GM18907 (cell line): ENCODE data around the gene TRPM3.

ENCODE experiments used
- ATAC-seq: cut with Tn5 transposase; IDR thresholded peaks from one replicate; pipeline ENCODE4 v1.9.1; 2021; ENCODE audit warnings: mild to moderate bottlenecking, moderate library complexity; ENCODE audit not compliant: unreplicated experiment

The TRPM3 gene

DNA sequence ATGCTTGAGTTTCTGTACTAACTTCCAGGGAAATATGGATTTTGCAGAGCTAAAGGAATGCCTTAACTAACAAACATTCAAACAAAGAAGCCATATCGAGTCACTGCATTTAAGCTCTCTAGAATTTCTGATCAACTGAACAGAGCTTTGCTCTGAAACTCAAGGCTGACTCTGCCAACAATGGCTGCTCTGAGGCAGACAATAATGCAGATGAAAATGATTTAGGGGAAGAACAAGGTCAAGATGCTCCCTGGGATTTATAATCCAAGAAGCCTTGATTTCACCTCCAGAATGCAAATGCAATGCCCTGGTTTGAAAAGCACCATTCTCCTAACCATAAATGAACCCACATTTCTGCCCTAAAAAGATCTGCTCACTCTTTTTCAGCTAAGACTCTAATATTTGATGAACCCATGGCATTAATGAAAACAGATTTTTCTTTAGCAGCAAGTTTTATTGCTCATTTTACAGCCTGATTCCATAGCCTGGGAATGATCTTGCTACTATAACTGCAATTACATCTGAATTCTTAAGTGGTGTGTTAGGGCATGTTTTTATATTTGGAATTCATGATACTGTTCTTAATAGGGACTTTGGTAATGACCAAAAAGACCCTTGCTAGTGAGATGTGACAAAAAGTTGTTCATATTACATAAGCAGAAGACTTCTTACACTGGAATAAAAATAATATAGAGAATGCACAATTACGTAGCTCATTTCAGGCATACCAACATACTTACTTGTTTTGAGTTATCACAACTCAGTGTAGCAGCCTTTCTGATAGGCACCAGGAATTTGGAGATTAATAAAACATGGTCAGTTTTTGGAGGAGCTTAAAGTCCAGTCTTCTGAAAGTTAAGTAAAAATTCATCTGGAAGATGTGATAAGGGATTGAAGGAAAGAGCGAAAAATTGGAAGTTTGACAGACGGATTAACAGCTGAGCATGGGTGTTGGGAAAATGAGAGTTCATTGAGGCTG is 169.4 kb downstream of the TRPM3 start:
- ATAC-seq: no peak

GRCh38 chr9:70950270-70950669 is 171.2 kb downstream of the TRPM3 start:
- ATAC-seq: no peak

DNA sequence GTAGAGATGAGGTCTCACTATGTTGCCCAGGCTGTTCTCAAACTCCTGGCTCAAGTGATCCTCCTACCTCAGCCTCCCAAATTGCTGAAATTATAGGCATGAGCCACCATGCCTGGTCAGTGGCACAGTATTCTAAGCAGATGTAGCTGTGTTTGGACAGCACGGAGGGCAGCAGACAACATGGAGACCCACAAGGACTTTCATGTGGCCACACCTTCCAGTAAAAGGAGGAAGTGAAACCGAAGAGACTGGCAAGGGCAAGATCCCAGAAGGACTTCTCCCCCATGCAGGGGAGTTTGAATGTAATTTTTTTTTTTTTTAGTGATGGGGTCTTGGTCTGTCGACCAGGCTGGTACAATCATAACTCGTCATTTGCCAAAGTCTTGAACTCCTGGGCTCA is 172.2 kb downstream of the TRPM3 start:
- ATAC-seq: peak; percentile 82

DNA sequence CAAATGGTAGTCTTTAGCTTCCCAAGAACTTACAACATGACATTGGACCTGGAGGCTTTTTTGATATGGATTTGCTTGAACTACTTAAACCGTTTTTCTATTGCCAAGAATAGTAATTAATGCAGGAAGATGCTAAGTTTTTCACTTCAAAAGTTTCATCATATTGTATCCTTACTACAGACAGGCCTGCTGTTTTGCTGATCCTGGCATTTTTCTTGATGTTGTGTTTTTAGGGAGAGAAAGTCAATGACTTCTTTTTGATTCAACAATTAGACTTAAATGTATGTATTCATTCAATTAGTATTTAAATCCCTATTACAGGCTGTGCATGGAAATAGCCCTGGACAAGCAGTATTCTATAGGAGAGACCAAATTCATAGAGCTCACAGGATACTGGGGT is 172.7 kb downstream of the TRPM3 start:
- no peak for ATAC-seq

DNA sequence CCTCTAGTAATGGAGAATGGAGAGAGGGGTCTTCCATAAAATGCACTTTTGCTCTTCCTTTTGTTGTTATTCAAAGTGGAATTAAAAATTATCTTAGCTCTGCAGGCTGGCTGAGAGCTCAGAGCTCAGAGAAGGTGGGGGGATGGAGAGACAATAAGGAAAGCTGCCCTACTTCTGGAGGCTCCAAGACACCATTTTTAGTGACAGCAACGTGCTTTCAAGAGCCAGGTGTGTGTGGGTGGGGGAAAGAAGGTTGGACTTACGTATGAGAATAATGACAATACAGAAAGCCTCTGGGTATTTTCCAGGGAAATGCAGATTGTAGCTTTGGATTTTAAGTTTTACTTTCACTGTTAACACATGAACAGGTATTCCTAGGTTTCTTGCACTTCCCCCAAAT is 173.9 kb downstream of the TRPM3 start:
- ATAC-seq: no peak

DNA sequence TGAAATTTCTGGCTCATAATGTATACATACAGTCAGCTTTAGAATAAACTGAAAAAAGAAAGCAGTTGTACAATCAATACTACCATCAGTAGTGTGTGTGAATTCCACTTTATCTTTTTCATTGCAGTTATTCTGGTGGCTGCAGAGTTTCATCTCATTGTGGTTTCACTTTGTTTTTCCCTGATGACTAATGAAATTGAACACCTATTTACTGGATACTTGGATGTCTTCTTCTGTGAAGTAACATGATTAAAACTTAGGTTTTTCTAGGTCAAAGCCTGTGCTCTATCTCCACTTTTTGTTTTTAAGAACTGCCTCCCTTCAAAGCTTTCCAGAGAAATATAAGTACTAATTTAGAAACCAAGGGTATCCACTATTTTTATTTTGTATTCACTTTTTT is 174.3 kb downstream of the TRPM3 start:
- no peak for ATAC-seq

DNA sequence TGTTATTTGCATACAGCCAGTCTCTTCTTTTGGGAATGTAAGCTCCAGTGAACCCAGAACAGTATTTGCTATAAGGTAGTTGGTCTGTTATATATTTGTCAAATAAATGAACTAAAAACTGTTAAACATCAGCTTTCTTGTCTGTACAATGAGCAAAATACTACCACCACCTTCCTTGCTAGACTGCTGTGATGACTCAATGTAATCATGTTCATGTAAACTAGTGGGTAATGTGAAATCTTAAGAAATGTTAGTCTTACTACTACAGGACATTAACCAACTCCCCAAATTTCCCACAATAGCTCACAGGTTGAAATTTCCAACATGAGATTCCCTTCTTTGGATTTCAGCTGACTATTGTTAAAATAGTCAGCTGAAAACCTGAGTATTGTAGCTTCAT is 176.1 kb downstream of the TRPM3 start:
- ATAC-seq: no peak

DNA sequence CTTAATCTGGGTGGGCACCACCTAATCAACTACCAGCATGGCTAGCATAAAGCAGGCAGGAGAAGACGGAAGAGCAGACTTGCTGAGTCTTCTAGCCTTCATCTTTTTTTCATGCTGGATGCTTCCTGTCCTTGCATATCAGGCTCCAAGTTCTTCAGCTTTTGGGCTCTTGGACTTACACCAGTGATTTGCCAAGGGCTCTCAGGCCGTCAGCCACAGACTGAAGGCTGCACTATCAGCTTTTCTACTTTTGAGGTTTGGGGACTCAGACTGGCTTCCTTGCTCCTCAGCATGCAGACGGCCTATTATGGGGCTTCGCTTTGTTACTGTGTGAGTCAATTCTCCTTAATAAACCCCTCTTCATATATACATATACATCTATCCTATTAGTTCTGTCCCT is 180.2 kb downstream of the TRPM3 start:
- no peak for ATAC-seq

- ATAC-seq: no peak
These were observed 180.8 kb downstream of the TRPM3 start for GRCh38 chr9:70940605-70941004.

DNA sequence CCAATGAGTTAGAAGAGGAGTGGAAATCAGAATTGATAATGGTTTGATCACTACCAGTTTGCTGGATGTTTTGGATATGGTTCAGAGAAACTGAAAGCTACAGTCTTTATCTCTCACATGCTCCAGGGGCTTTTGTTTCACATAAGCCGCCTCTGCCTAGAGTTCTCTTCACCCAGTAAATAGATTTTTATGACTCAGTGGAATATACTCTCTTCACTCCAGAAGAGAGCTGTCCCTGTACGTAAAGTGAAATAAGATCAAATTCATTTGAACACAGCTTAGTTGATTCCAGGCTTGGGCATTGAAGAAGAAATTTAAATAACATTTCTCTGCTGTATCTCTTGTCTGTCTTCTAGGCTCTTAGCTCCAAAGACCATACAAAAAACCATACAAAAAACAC is 184.9 kb downstream of the TRPM3 start:
- no peak for ATAC-seq

DNA sequence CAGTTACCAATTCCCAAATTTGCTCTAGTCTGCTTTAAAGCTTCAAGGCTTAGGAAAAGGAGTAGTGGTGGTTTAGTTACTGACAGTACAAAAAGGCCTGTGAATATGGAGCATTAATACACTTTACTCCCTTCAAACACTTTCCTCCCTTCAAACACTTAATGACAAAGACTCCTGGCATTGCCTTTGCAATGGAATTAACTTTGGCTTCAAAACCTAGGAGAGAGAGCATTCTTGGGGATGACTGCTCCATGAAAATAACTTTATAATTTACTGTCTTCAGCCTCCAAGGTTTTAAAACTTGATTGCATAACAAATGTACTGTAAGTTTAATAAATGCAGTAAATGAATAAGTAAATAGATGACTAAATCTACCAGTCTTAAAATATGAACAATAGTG is 185.6 kb downstream of the TRPM3 start:
- no peak for ATAC-seq

- no peak for ATAC-seq
These were observed 186.8 kb downstream of the TRPM3 start for GRCh38 chr9:70934642-70935041.

DNA sequence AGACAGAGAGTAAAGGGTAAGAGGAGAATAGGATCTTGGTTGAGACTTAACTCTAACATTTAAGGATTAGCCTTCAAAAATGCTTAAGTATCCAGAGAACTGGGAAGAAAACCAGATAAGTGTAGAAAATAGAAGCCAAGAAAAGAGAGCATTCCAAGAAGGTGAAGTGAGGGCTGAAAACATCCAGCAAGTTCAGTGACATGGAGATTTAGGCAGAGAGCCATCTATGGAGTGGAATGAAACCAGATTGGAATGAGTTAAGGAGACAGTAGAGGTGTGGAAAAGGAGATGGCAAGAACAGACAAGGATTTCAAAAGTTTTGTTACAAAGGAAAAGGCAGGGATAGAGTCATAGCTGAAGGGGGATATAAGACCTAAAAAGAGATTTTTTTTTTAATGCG is 188.1 kb downstream of the TRPM3 start:
- no peak for ATAC-seq

- no peak for ATAC-seq
These were observed 189.3 kb downstream of the TRPM3 start for GRCh38 chr9:70932097-70932496.

DNA sequence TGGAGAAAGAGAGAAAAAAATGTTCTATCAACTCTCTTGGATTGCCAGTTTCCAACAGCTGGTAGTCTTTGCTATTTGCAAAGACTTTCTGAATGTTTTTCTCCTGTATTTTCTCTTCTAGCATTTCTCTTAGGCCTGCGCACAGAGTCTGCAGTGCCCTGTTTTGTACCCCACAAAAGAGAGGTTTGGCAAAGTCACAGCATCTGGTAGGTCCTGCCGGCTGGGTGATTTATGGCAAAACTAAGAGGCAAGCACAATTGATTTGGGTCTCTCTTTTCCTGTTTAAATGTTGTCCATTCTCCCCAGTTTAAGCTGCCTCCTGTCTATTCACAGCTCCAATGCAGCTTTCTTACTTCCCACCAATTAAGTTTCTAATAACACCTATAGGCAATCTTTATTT is 193.9 kb downstream of the TRPM3 start:
- no peak for ATAC-seq

- ATAC-seq: peak; percentile 92
These were observed 196.4 kb downstream of the TRPM3 start for GRCh38 chr9:70924895-70925547.

DNA sequence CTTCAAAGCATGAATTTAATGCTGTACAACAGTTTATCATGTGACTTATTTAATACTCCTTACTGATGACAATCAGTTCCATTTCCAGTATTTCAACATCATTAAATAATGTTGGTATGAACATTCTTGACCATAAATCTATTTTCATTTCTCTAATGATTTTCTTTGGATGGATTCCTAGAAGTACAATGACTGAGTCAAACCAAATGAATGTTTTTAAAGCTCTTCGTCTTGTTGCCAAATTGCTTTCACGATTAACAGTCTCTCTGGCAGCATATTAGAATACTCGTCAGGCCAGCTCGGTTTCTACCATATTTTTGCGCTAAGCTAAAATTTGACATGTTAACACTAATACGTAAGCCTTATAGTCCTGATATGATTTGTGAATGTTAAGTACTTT is 197.0 kb downstream of the TRPM3 start:
- no peak for ATAC-seq

GRCh38 chr9:70923961-70924360 is 197.5 kb downstream of the TRPM3 start:
- ATAC-seq: no peak

- ATAC-seq: no peak
These were observed 200.3 kb downstream of the TRPM3 start for GRCh38 chr9:70921136-70921535.

GRCh38 chr9:70917277-70917676 is 204.1 kb downstream of the TRPM3 start:
- ATAC-seq: no peak

DNA sequence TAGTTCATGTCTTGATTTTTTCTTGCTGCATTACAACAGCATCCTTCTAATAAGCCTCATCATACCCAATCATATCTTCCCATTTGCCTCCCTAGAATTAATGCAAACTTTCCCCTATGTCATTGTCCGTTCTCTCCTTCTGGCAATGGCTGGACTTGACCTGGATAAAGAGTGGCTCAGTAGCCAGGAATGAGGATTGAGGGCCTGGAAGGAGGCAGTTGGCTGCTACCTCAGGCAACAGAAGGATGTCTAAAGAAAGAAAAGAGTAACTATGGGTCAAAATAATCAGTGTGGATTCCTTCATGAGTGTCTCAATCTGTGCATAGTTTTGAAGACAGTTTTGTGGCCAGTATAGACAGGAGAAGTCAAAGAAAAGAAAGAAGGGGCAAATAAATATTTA is 209.6 kb downstream of the TRPM3 start:
- no peak for ATAC-seq

- ATAC-seq: no peak
These were observed 210.8 kb downstream of the TRPM3 start for GRCh38 chr9:70910598-70910997.
